Activated naive CD4-positive, alpha-beta T cell treated with anti-CD3 and anti-CD28 coated beads, Interleukin-2, amount 50 U/mL, for 24 hours (primary cell): ENCODE results near the gene SERINC2.

ENCODE experiments used
- H3K27ac Mint-ChIP-seq: one replicate; pipeline ENCODE4 v1.8.0; 2021; ENCODE audit warnings: mild to moderate bottlenecking, mixed read lengths
- H3K27me3 Mint-ChIP-seq: one replicate; pipeline ENCODE4 v1.8.0; 2021; ENCODE audit warnings: mixed read lengths
- H3K36me3 Mint-ChIP-seq: one replicate; pipeline ENCODE4 v1.8.0; 2021; ENCODE audit warnings: mixed read lengths
- H3K4me1 Mint-ChIP-seq: one replicate; pipeline ENCODE4 v1.8.0; 2021; ENCODE audit warnings: mixed read lengths
- H3K4me3 Mint-ChIP-seq: one replicate; pipeline ENCODE4 v1.8.0; 2021; ENCODE audit warnings: mild to moderate bottlenecking, mixed read lengths
- H3K9me3 Mint-ChIP-seq: one replicate; pipeline ENCODE4 v1.8.0; 2021; ENCODE audit warnings: mixed read lengths

The SERINC2 gene

GRCh38 chr1:31433396-31433930, 20.4 kb downstream of the SERINC2 start:
- no peaks in the 10 kb centered on the region for H3K4me1 Mint-ChIP-seq
- no peak overlapping the region for H3K4me3 Mint-ChIP-seq
- no peak overlapping the region for H3K27ac Mint-ChIP-seq
- no peaks in the 10 kb centered on the region for H3K9me3 Mint-ChIP-seq
- H3K36me3 Mint-ChIP-seq: no peaks in the 10 kb centered on the region
- no peaks in the 10 kb centered on the region for H3K27me3 Mint-ChIP-seq

GRCh38 chr1:31434101-31434871, 21.3 kb downstream of the SERINC2 start:
- no peaks in the 10 kb centered on the region for H3K9me3 Mint-ChIP-seq
- no peaks in the 10 kb centered on the region for H3K4me1 Mint-ChIP-seq
- no peaks in the 10 kb centered on the region for H3K27me3 Mint-ChIP-seq
- H3K4me3 Mint-ChIP-seq: no peak overlapping the region
- no peaks in the 10 kb centered on the region for H3K36me3 Mint-ChIP-seq
- peak overlapping the region; percentile 18 for H3K27ac Mint-ChIP-seq

- no peaks in the 10 kb centered on the region for H3K36me3 Mint-ChIP-seq
- no peaks in the 10 kb centered on the region for H3K9me3 Mint-ChIP-seq
- H3K27me3 Mint-ChIP-seq: no peaks in the 10 kb centered on the region
- H3K4me1 Mint-ChIP-seq: no peaks in the 10 kb centered on the region
- no peak overlapping the region for H3K4me3 Mint-ChIP-seq
- H3K27ac Mint-ChIP-seq: no peak overlapping the region
Observed at GRCh38 chr1:31434979-31435378, 22.0 kb downstream of the SERINC2 start.

- H3K4me1 Mint-ChIP-seq: no peaks in the 10 kb centered on the region
Observed at GRCh38 chr1:31435471-31436409, 22.7 kb downstream of the SERINC2 start.

GRCh38 chr1:31436596-31437432, 23.8 kb downstream of the SERINC2 start:
- Mint-ChIP-seq H3K4me3 (no peak overlapping the region), H3K9me3 (no peaks in the 10 kb centered on the region), H3K36me3 (no peaks in the 10 kb centered on the region), H3K27me3 (no peaks in the 10 kb centered on the region), H3K4me1 (no peaks in the 10 kb centered on the region), H3K27ac (no peak overlapping the region)

More at GRCh38 chr1:31435471-31436409, 22.7 kb downstream of the SERINC2 start:
- Mint-ChIP-seq H3K4me3 (no peak overlapping the region), H3K27ac (no peak overlapping the region), H3K36me3 (no peaks in the 10 kb centered on the region), H3K9me3 (no peaks in the 10 kb centered on the region), H3K27me3 (no peaks in the 10 kb centered on the region)

- H3K4me1 Mint-ChIP-seq: no peaks in the 10 kb centered on the region
- no peak overlapping the region for H3K27ac Mint-ChIP-seq
- no peaks in the 10 kb centered on the region for H3K9me3 Mint-ChIP-seq
- H3K4me3 Mint-ChIP-seq: no peak overlapping the region
- no peaks in the 10 kb centered on the region for H3K36me3 Mint-ChIP-seq
- no peaks in the 10 kb centered on the region for H3K27me3 Mint-ChIP-seq
Observed at GRCh38 chr1:31437433-31438037, 24.5 kb downstream of the SERINC2 start.

GRCh38 chr1:31439276-31439675, 26.3 kb downstream of the SERINC2 start:
- Mint-ChIP-seq H3K4me1 (no peaks in the 10 kb centered on the region), H3K36me3 (no peaks in the 10 kb centered on the region), H3K4me3 (no peak overlapping the region), H3K27ac (no peak overlapping the region), H3K9me3 (no peaks in the 10 kb centered on the region), H3K27me3 (no peaks in the 10 kb centered on the region)

GRCh38 chr1:31441073-31441472, 28.1 kb downstream of the SERINC2 start:
- no peak overlapping the region for H3K27ac Mint-ChIP-seq
- H3K4me3 Mint-ChIP-seq: no peak overlapping the region
- H3K9me3 Mint-ChIP-seq: no peaks in the 10 kb centered on the region
- no peaks in the 10 kb centered on the region for H3K27me3 Mint-ChIP-seq
- H3K36me3 Mint-ChIP-seq: no peaks in the 10 kb centered on the region
- no peaks in the 10 kb centered on the region for H3K4me1 Mint-ChIP-seq

GRCh38 chr1:31441558-31441957, 28.5 kb downstream of the SERINC2 start:
- Mint-ChIP-seq H3K27ac (no peak overlapping the region), H3K4me3 (no peak overlapping the region), H3K4me1 (no peaks in the 10 kb centered on the region), H3K36me3 (no peaks in the 10 kb centered on the region), H3K9me3 (no peaks in the 10 kb centered on the region), H3K27me3 (no peaks in the 10 kb centered on the region)

- H3K27ac Mint-ChIP-seq: no peak overlapping the region
Observed at GRCh38 chr1:31441970-31442647, 29.1 kb downstream of the SERINC2 start.

GRCh38 chr1:31442648-31442994, 29.6 kb downstream of the SERINC2 start:
- Mint-ChIP-seq H3K4me1 (no peaks in the 10 kb centered on the region), H3K4me3 (no peak overlapping the region), H3K9me3 (no peaks in the 10 kb centered on the region), H3K27me3 (no peaks in the 10 kb centered on the region), H3K27ac (no peak overlapping the region), H3K36me3 (no peaks in the 10 kb centered on the region)

More at GRCh38 chr1:31441970-31442647, 29.1 kb downstream of the SERINC2 start:
- H3K27me3 Mint-ChIP-seq: no peaks in the 10 kb centered on the region
- no peaks in the 10 kb centered on the region for H3K36me3 Mint-ChIP-seq
- H3K4me3 Mint-ChIP-seq: no peak overlapping the region
- no peaks in the 10 kb centered on the region for H3K4me1 Mint-ChIP-seq
- no peaks in the 10 kb centered on the region for H3K9me3 Mint-ChIP-seq

- Mint-ChIP-seq H3K27ac (no peak overlapping the region), H3K4me3 (no peak overlapping the region), H3K36me3 (no peaks in the 10 kb centered on the region), H3K9me3 (no peaks in the 10 kb centered on the region), H3K27me3 (peaks cover 5% of the 10 kb centered on the region), H3K4me1 (no peaks in the 10 kb centered on the region)
Observed at GRCh38 chr1:31443673-31444072, 30.7 kb downstream of the SERINC2 start.

- Mint-ChIP-seq H3K27me3 (peaks cover 5% of the 10 kb centered on the region), H3K4me1 (no peaks in the 10 kb centered on the region), H3K27ac (no peak overlapping the region), H3K36me3 (no peaks in the 10 kb centered on the region), H3K9me3 (no peaks in the 10 kb centered on the region), H3K4me3 (no peak overlapping the region)
Observed at GRCh38 chr1:31444725-31445448, 31.9 kb downstream of the SERINC2 start.

- Mint-ChIP-seq H3K27me3 (peaks cover 11% of the 10 kb centered on the region), H3K4me3 (no peak overlapping the region), H3K36me3 (no peaks in the 10 kb centered on the region), H3K4me1 (no peaks in the 10 kb centered on the region), H3K9me3 (peaks cover 5% of the 10 kb centered on the region), H3K27ac (no peak overlapping the region)
Observed at GRCh38 chr1:31445951-31446350, 32.9 kb downstream of the SERINC2 start.
